T-cell (primary cell): ENCODE data around the gene GABRP. TPM values are rescaled to one million over a fixed set of nuclear protein-coding genes. Genes with fewer than 3 reads are reported as not detected.

ENCODE experiments used
- ATAC-seq, 4 experiments: fragments of 200-7000 bp in 3 of 4; fragments of 150-1000 bp in 1 of 4; cut with Tn5 transposase; replicated peaks in 1 of 4; 1 replicate in 3 of 4; 2 replicates in 1 of 4; pipeline ENCODE4 v1.10.0; 2021; ENCODE audit warnings: moderate library complexity in 3 of 4, mild to moderate bottlenecking in 2 of 4, moderate number of reproducible peaks in 1 of 4
- CTCF ChIA-PET, 2 donors: fragments of 300-600 bp; sonication (Branson Sonifier 250); formaldehyde crosslinking; loops; one replicate each; lab custom pipeline; 2022; ENCODE audit warnings: antibody characterized with exemption in 2 of 2; lab: Charles Lee
- POLR2A ChIA-PET, 2 donors: fragments of 300-600 bp; sonication (Branson Sonifier 250); formaldehyde crosslinking; loops; one replicate each; lab custom pipeline; 2022; ENCODE audit warnings: antibody characterized with exemption in 2 of 2; lab: Charles Lee
- DNase-seq, 35 experiments: peaks; one replicate each; pipeline versions ENCODE4 v3.0.0 to v3.0.0-alpha.2; 2013 to 2023
- H3K27ac ChIP-seq: one replicate; pipeline ENCODE4 v1.5.1; 2013; ENCODE audit warnings: low read length
- H3K27me3 ChIP-seq, 2 experiments: replicated peaks in 1 of 2; 1 replicate in 1 of 2; 2 replicates in 1 of 2; pipeline versions ENCODE4 v1.6.1 to v1.7.0; 2013; ENCODE audit warnings: low read length in 1 of 2, mixed read lengths in 1 of 2; ENCODE audit not compliant: control insufficient read depth in 2 of 2, insufficient read depth in 2 of 2; ENCODE audit errors: extremely low read depth in 1 of 2
- H3K36me3 ChIP-seq, 2 donors: 1 replicate in 1 of 2; 2 replicates in 1 of 2; pipeline versions ENCODE4 v1.6.1 to v1.7.0; 2013; ENCODE audit warnings: low read length in 1 of 2; ENCODE audit not compliant: control insufficient read depth in 2 of 2, insufficient read depth in 1 of 2; ENCODE audit errors: extremely low read depth in 1 of 2
- H3K4me1 ChIP-seq, 2 experiments: 1 replicate in 1 of 2; 2 replicates in 1 of 2; pipeline versions ENCODE4 v1.6.1 to v1.7.0; 2013; ENCODE audit warnings: low read length in 2 of 2, mixed read lengths in 1 of 2; ENCODE audit not compliant: insufficient read depth in 2 of 2, control insufficient read depth in 1 of 2; ENCODE audit errors: extremely low read depth in 1 of 2
- H3K4me3 ChIP-seq, 2 donors: 1 replicate in 1 of 2; 2 replicates in 1 of 2; pipeline versions ENCODE4 v1.5.1 to v1.7.0; 2013; ENCODE audit warnings: mild to moderate bottlenecking in 2 of 2, low read length in 1 of 2, moderate library complexity in 1 of 2; ENCODE audit not compliant: control insufficient read depth in 1 of 2; ENCODE audit errors: extremely low read depth in 1 of 2
- H3K9me3 ChIP-seq: 2 replicates; pipeline ENCODE4 v1.7.0; 2013
- H3K27ac Mint-ChIP-seq, 2 donors: one replicate each; pipeline ENCODE4 v1.8.0; 2020 to 2021; ENCODE audit warnings: mild to moderate bottlenecking in 2 of 2, mixed read lengths in 2 of 2
- H3K27me3 Mint-ChIP-seq, 2 donors: one replicate each; pipeline ENCODE4 v1.8.0; 2021 to 2022; ENCODE audit warnings: mixed read lengths in 2 of 2
- H3K36me3 Mint-ChIP-seq: one replicate; pipeline ENCODE4 v1.8.0; 2021; ENCODE audit warnings: mixed read lengths
- H3K4me1 Mint-ChIP-seq, 3 donors: one replicate each; pipeline ENCODE4 v1.8.0; 2020 to 2022; ENCODE audit warnings: mixed read lengths in 3 of 3, mild to moderate bottlenecking in 1 of 3
- H3K4me3 Mint-ChIP-seq, 3 donors: one replicate each; pipeline ENCODE4 v1.8.0; 2020 to 2022; ENCODE audit warnings: mild to moderate bottlenecking in 3 of 3, mixed read lengths in 3 of 3, moderate library complexity in 3 of 3
- H3K9me3 Mint-ChIP-seq, 3 donors: one replicate each; pipeline ENCODE4 v1.8.0; 2020 to 2022; ENCODE audit warnings: mixed read lengths in 3 of 3
- WGBS: methylation state at CpG from one replicate; pipeline ENCODE4 v1.1.5; 2013; ENCODE audit warnings: missing lambda C conversion rate; ENCODE audit not compliant: insufficient coverage; 5-methylcytosine and 5-hydroxymethylcytosine counted together
- total RNA-seq, 35 experiments: library from RNA in 6 of 35; stranded (reverse) in 6 of 35; fragments of 120-200 nt in 1 of 35; gene quantifications; one replicate each; pipeline versions ENCODE4 v1.2.1 to v1.2.4 and lab custom pipeline; 2013 to 2026

The GABRP gene, protein sequence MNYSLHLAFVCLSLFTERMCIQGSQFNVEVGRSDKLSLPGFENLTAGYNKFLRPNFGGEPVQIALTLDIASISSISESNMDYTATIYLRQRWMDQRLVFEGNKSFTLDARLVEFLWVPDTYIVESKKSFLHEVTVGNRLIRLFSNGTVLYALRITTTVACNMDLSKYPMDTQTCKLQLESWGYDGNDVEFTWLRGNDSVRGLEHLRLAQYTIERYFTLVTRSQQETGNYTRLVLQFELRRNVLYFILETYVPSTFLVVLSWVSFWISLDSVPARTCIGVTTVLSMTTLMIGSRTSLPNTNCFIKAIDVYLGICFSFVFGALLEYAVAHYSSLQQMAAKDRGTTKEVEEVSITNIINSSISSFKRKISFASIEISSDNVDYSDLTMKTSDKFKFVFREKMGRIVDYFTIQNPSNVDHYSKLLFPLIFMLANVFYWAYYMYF
- total RNA-seq (under 1 TPM in 1 of 5 donors, not detected in 4; 0.26 TPM), total RNA-seq (lab: John Stamatoyannopoulos, UW) (0 to 0.17 (median 0) reads per million in 29 experiments)
- total RNA-seq (2013), result not detected

GRCh38 chr5:170783498-170784247, at the start of gene GABRP:
TSS of gene GABRP (plus strand) at chr5:170783725. CDS start at chr5:170788616, 4,891 bp downstream.
- peaks cover 0 to 4% of the 10 kb centered on the region in 2 donors for H3K27me3 Mint-ChIP-seq
- Histone ChIP-seq H3K27me3 (peaks cover 0 to 20% of the 10 kb centered on the region in 2 experiments), H3K4me1 (no peaks in the 10 kb centered on the region), H3K36me3 (no peaks in the 10 kb centered on the region), H3K27ac (no peak within 1 kb of the TSS), H3K4me3 (no peak within 1 kb of the TSS), H3K9me3 (no peaks in the 10 kb centered on the region)
- CTCF ChIA-PET, result no interaction called here
- H3K27ac Mint-ChIP-seq, result no peak within 1 kb of the TSS
- no peaks in the 10 kb centered on the region for H3K36me3 Mint-ChIP-seq
- POLR2A ChIA-PET, result no interaction called here
- WGBS, result 63% methylated on average over 6 of the region's 14 CpGs
- H3K9me3 Mint-ChIP-seq, result no peaks in the 10 kb centered on the region
- ATAC-seq, result no peak
- H3K4me3 Mint-ChIP-seq, result no peak within 1 kb of the TSS
- no peaks in the 10 kb centered on the region for H3K4me1 Mint-ChIP-seq
- DNase-seq, result no peak

DNA sequence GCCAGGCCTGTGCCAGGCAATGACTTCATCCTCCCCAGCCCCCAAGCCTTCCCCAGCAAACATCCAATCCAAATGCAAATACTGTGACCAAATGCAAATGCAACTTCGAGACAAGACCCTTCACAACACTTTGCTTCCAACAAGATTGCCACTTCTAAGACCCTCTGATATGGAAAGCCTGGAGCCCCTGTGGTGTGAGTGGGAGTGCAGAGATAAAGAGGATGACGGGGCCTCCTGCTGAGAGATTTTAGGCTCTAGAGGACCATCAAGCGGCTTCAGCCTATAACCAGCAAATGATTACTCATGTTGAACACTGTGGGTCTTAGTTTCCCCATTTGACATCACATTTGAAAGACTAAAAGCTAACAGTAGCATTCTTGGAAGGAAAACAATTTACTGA, 46.6 kb upstream of the GABRP start:
- no CpG with 5 or more reads among the region's 3 CpGs for WGBS

DNA sequence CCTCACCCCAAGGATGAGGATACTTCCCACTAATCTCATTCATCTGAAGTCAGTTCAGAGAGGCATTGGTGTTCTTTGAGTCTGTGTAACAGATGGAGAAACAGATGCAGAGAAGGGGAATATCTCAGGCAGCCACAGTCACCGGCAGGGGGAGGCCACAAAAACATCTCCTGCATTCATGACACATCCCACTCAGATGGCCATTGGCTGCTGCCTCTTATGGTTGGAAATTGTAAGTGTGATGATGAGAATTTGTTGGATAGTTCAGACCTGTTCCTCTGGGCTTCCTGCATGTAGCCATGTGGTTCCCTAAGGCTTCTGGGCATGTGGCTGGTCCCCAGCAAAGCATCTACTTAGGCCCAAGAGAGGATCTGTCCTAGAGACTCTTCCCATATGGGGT, 45.9 kb upstream of the GABRP start:
- no peaks in the 10 kb centered on the region for H3K36me3 Mint-ChIP-seq
- ChIA-PET POLR2A (no interaction called here), CTCF (no interaction called here)
- no peaks in the 10 kb centered on the region for H3K4me1 Mint-ChIP-seq
- DNase-seq (no peak), ATAC-seq (no peak)
- Histone ChIP-seq H3K36me3 (no peaks in the 10 kb centered on the region), H3K27me3 (no peaks in the 10 kb centered on the region), H3K9me3 (no peaks in the 10 kb centered on the region), H3K4me3 (no peak overlapping the region), H3K27ac (no peak overlapping the region), H3K4me1 (no peaks in the 10 kb centered on the region)
- H3K27me3 Mint-ChIP-seq, result peaks cover 7 to 24% of the 10 kb centered on the region in 2 donors
- H3K27ac Mint-ChIP-seq, result no peak overlapping the region
- WGBS, result no CpG with 5 or more reads among the region's 1 CpG
- peaks cover 4 to 12% (median 8%) of the 10 kb centered on the region in 3 donors for H3K9me3 Mint-ChIP-seq
- H3K4me3 Mint-ChIP-seq, result no peak overlapping the region

More for the DNA sequence above, 46.6 kb upstream of the GABRP start:
- CTCF ChIA-PET, result no interaction called here
- Histone ChIP-seq H3K36me3 (no peaks in the 10 kb centered on the region), H3K27me3 (no peaks in the 10 kb centered on the region), H3K9me3 (no peaks in the 10 kb centered on the region), H3K4me3 (no peak overlapping the region), H3K4me1 (no peaks in the 10 kb centered on the region), H3K27ac (no peak overlapping the region)
- Mint-ChIP-seq H3K4me3 (no peak overlapping the region), H3K4me1 (no peaks in the 10 kb centered on the region), H3K36me3 (no peaks in the 10 kb centered on the region), H3K27ac (no peak overlapping the region), H3K9me3 (peaks cover 4 to 12% (median 8%) of the 10 kb centered on the region in 3 donors), H3K27me3 (peaks cover 6 to 23% of the 10 kb centered on the region in 2 donors)
- DNase-seq (no peak), ATAC-seq (no peak)
- POLR2A ChIA-PET, result no interaction called here

DNA sequence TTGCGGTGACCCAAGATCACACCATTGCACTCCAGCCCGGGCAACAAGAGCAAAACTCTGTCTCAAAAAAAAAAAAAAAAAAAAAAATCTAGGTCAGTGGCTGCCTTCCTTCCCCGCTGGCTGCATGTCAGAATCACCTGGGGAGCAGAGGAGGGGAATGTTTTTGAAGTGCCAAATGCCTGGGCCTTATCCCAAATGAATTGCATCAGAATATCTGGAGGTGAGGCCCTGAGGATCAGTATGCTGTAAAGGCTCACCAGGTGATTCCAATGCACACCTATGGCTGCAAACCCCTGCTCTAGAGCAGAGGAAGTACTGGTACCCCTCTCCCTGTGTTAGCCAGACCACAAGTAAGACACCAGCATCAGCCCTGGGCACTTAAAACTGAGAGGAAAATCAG, 44.7 kb upstream of the GABRP start:
- no peak for ATAC-seq
- Histone ChIP-seq H3K36me3 (no peaks in the 10 kb centered on the region), H3K27ac (no peak overlapping the region), H3K4me3 (no peak overlapping the region), H3K4me1 (no peaks in the 10 kb centered on the region), H3K27me3 (peaks cover 4% of the 10 kb centered on the region in 2 experiments), H3K9me3 (no peaks in the 10 kb centered on the region)
- Mint-ChIP-seq H3K36me3 (no peaks in the 10 kb centered on the region), H3K9me3 (peaks cover 4 to 12% (median 8%) of the 10 kb centered on the region in 3 donors), H3K27ac (no peak overlapping the region), H3K27me3 (peaks cover 14 to 31% of the 10 kb centered on the region in 2 donors), H3K4me3 (no peak overlapping the region), H3K4me1 (no peaks in the 10 kb centered on the region)
- no peak for DNase-seq
- no CpG with 5 or more reads among the region's 3 CpGs for WGBS
- ChIA-PET CTCF (no interaction called here), POLR2A (no interaction called here)

DNA sequence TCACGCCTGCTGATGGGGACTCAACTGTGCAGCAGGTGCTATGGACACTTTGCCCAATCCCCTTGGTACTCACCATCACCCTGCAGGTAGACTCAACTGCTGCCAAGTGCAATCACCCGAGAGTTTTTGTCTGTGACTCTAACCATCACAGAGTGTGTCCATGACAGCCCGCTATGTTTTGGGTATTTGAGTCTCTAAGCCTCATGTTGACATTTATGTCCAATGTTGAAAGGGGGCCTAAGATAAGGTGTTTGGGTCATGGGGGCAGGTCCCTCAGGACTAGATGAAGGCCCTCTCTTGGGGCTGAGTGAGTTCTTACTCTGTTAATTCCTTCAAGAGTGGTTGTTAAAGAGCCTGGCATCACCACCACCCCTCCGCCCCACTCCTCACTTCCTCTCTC, 44.1 kb upstream of the GABRP start:
- Histone ChIP-seq H3K9me3 (no peaks in the 10 kb centered on the region), H3K27me3 (peaks cover 4 to 10% of the 10 kb centered on the region in 2 experiments), H3K27ac (no peak overlapping the region), H3K4me1 (peaks cover 0 to 3% of the 10 kb centered on the region in 2 experiments), H3K36me3 (no peaks in the 10 kb centered on the region), H3K4me3 (no peak overlapping the region)
- H3K4me1 Mint-ChIP-seq, result peaks cover 0 to 3% (median 2%) of the 10 kb centered on the region in 3 donors
- H3K9me3 Mint-ChIP-seq, result peaks cover 4 to 12% (median 8%) of the 10 kb centered on the region in 3 donors
- no peak for ATAC-seq
- POLR2A ChIA-PET, result no interaction called here
- no peak overlapping the region for H3K4me3 Mint-ChIP-seq
- no peak for DNase-seq
- no peak overlapping the region for H3K27ac Mint-ChIP-seq
- H3K27me3 Mint-ChIP-seq, result peaks cover 19 to 34% of the 10 kb centered on the region in 2 donors
- WGBS, result 82% methylated on average over 3 of the region's 4 CpGs
- H3K36me3 Mint-ChIP-seq, result no peaks in the 10 kb centered on the region
- CTCF ChIA-PET, result no interaction called here

DNA sequence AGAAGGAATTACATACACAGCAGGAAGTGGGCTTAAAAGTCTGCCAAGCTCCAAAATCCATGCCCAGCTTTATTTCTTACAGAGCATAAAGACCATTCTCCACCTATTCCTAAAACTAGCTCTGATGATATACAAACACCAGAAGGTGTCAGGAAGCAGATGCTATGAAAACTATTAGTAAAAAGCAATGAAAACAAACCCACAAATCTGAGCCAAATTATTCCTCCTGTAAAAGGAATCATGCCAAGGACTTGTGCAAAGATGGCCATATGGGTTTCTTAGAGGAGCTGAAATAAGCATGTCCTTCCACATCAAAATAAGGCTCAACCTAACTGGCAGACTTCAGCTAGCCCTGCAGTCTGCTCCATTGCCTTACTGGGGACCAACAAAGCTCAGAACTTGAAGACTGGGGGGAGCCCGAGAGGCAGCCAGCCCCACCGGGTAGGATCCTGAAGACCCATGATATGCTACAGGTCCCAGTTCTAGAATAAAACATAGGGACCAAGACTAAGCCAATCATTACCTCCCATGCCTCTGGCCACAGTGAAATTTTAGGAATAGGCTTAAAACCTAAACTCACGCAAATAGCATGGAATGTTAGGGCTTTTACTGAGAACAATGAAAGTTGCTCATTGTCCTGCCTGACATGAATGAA, 42.8 kb upstream of the GABRP start:
- no peak overlapping the region for H3K27ac Mint-ChIP-seq
- 100% methylated on average over 1 of the region's 3 CpGs for WGBS
- no peaks in the 10 kb centered on the region for H3K36me3 Mint-ChIP-seq
- no peak for ATAC-seq
- peaks cover 3 to 4% (median 3%) of the 10 kb centered on the region in 3 donors for H3K9me3 Mint-ChIP-seq
- Histone ChIP-seq H3K4me1 (peaks cover 0 to 7% of the 10 kb centered on the region in 2 experiments), H3K27me3 (peaks cover 4 to 23% of the 10 kb centered on the region in 2 experiments), H3K36me3 (no peaks in the 10 kb centered on the region), H3K4me3 (no peak overlapping the region), H3K27ac (no peak overlapping the region), H3K9me3 (no peaks in the 10 kb centered on the region)
- no peak for DNase-seq
- peaks cover 27 to 32% of the 10 kb centered on the region in 2 donors for H3K27me3 Mint-ChIP-seq
- ChIA-PET POLR2A (no interaction called here), CTCF (interaction anchor here (0.6 to 0.7 kb wide), 2 partner anchors 307 to 713 kb away, joined by 4 to 7 read pairs; no protein-coding TSS in a partner anchor)
- no peak overlapping the region for H3K4me3 Mint-ChIP-seq
- H3K4me1 Mint-ChIP-seq, result peaks cover 0 to 3% (median 2%) of the 10 kb centered on the region in 3 donors
